ENCODE data around the gene SYT17. TPM values are rescaled to one million over a fixed set of nuclear protein-coding genes. Genes with fewer than 3 reads are reported as not detected.

SYT17 gene
- total RNA-seq, 4 donors from 2014 or later = 0.29 to 4.4 (median 2.2) TPM

- peak overlapping the region in 1 of 2 donors; percentile 22 for H3K27ac ChIP-seq
- no peak for DNase-seq
- no peaks in the 10 kb centered on the region for H3K9me3 ChIP-seq
- intact Hi-C loops (cut with DNase I; ENCODE audit: low total_unique reads) = no loop called here
- H3K27me3 ChIP-seq = no peaks in the 10 kb centered on the region
- H3K4me1 ChIP-seq = no peaks in the 10 kb centered on the region
- H3K36me3 ChIP-seq = no peaks in the 10 kb centered on the region
- TF ChIP-seq POLR2A (IDR thresholded peaks at IDR 0.05) (no peak), CTCF (IDR thresholded peaks at IDR 0.05) (no peak)
- no peak overlapping the region for H3K4me3 ChIP-seq
These were observed 32.7 kb upstream of the SYT17 start for GRCh38 chr16:19135201-19135842.

- no peak overlapping the region for H3K4me3 ChIP-seq
- DNase-seq = no peak
- peak overlapping the region in 1 of 2 donors; percentile 73 for H3K27ac ChIP-seq
- no peaks in the 10 kb centered on the region for H3K9me3 ChIP-seq
- intact Hi-C loops (cut with DNase I; ENCODE audit: low total_unique reads) = no loop called here
- H3K27me3 ChIP-seq = no peaks in the 10 kb centered on the region
- no peaks in the 10 kb centered on the region for H3K36me3 ChIP-seq
- TF ChIP-seq POLR2A (IDR thresholded peaks at IDR 0.05) = no peak
- TF ChIP-seq CTCF (IDR thresholded peaks at IDR 0.05) = no peak
- no peaks in the 10 kb centered on the region for H3K4me1 ChIP-seq
These were observed 32.1 kb upstream of the SYT17 start for GRCh38 chr16:19135896-19136438.

- intact Hi-C loops (cut with DNase I; ENCODE audit: low total_unique reads) = no loop called here
- Histone ChIP-seq H3K27ac (peak overlapping the region; percentile 22 to 73), H3K4me1 (no peaks in the 10 kb centered on the region), H3K36me3 (no peaks in the 10 kb centered on the region), H3K4me3 (no peak overlapping the region), H3K9me3 (no peaks in the 10 kb centered on the region), H3K27me3 (no peaks in the 10 kb centered on the region)
- TF ChIP-seq CTCF (IDR thresholded peaks at IDR 0.05) = no peak
- no peak for TF ChIP-seq POLR2A (IDR thresholded peaks at IDR 0.05)
- DNase-seq = no peak
These were observed 31.4 kb upstream of the SYT17 start for GRCh38 chr16:19136549-19137196.

GRCh38 chr16:19137201-19138128, 30.6 kb upstream of the SYT17 start:
- TF ChIP-seq CTCF (IDR thresholded peaks at IDR 0.05) (no peak), POLR2A (IDR thresholded peaks at IDR 0.05) (no peak)
- H3K36me3 ChIP-seq = no peaks in the 10 kb centered on the region
- H3K27me3 ChIP-seq = no peaks in the 10 kb centered on the region
- H3K4me1 ChIP-seq = no peaks in the 10 kb centered on the region
- DNase-seq = no peak
- H3K9me3 ChIP-seq = no peaks in the 10 kb centered on the region
- intact Hi-C loops (cut with DNase I; ENCODE audit: low total_unique reads) = no loop called here
- no peak overlapping the region for H3K4me3 ChIP-seq
- peak overlapping the region; percentile 22 to 73 for H3K27ac ChIP-seq
